LoVo (cell line): ENCODE measurements around the gene ZNF106.

Experiments used
- DNase-seq: peaks from one replicate; pipeline ENCODE4 v3.0.0-alpha.2; 2016; ENCODE audit warnings: low spot score

ZNF106 gene

GRCh38 chr15:42490671-42491538 is at the start of gene ZNF106:
TSS of gene ZNF106 (minus strand) at chr15:42491141. CDS start at chr15:42472289, 18,852 bp downstream.
- DNase-seq = peak; percentile 94

GRCh38 chr15:42533246-42533645 is 42.3 kb upstream of the ZNF106 start:
- no peak for DNase-seq

GRCh38 chr15:42528970-42529369 is 38.0 kb upstream of the ZNF106 start:
- no peak for DNase-seq

- no peak for DNase-seq
Measured at GRCh38 chr15:42523331-42523730, 32.4 kb upstream of the ZNF106 start.

DNA sequence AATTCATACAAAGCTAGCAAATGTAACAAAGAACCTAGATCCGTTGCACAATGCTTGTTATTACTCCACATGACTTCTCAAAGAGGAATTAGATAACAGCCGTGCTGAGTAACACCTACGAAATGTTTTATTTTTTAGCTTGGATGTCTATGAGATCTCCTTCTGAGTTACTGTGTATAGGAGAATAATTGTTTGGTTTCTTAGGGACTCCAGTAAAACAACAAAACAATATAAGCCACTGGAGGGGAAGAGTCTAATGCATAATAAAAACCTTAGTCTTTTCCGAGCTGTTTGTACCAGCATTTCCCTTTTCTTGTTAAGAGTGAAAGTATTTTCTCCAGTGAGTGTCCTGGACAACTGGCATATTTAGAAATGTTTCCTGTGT is 20.1 kb upstream of the ZNF106 start:
- DNase-seq = no peak

- no peak for DNase-seq
Measured at GRCh38 chr15:42510258-42511006, 19.5 kb upstream of the ZNF106 start.

GRCh38 chr15:42508263-42508690 is 17.3 kb upstream of the ZNF106 start:
- no peak for DNase-seq

DNA sequence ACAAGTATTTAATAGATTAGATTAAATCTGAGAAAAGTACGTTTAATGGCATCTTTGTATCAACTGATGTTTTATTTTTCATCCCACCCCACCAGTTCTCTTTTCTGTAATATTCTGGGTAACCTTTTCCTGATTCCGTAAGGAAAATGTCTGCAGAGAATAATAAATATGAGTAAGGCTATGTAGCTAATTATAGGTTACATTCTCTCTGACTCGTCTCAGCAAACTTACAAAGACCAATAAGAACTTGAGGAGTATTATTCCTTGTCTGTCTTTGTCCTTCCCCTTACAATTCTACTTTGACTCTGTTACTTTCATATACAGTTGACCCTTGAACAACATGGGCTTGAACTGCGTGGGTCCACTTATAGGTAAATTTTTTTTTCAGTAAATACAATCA is 16.6 kb upstream of the ZNF106 start:
- no peak for DNase-seq

GRCh38 chr15:42504631-42505030 is 13.7 kb upstream of the ZNF106 start:
- DNase-seq = no peak

- no peak for DNase-seq
Measured at GRCh38 chr15:42503825-42504224, 12.9 kb upstream of the ZNF106 start.

- DNase-seq = no peak
Measured at GRCh38 chr15:42502477-42502876, 11.5 kb upstream of the ZNF106 start.

DNA sequence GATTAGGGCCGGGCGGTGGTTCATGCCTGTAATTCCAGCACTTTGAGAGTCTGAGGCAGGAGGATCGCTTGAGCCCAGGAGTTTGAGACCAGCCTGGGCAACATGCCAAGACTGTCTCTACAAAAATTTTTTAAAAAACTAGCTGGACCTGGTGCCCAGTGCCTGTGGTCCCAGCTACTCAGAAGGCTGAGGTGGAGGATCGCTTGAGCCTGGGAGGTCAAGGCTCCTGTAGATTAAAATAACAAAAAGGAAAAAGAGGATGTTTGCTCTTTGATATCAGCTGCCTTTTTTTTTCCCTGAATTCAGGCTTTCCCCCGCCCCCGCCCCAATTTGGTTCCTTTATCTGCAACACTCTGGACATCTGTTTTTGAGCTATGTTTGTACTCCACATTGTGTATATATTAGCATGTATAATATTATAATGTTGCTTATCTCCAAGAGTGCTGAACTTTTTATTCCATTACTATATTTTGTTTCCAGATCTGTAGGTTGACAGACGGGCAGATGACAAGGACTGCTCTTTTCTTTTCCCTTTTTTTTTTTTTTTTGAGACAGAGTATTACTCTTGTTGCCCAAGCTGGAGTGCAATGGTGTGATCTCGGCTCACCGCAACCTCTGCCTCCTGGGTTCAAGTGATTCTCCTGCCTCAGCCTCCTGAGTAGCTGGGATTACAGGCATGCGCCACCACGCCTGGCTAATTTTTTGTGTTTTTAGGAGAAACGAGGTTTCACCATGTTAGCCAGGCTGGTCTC is 9.1 kb upstream of the ZNF106 start:
- DNase-seq = no peak

DNA sequence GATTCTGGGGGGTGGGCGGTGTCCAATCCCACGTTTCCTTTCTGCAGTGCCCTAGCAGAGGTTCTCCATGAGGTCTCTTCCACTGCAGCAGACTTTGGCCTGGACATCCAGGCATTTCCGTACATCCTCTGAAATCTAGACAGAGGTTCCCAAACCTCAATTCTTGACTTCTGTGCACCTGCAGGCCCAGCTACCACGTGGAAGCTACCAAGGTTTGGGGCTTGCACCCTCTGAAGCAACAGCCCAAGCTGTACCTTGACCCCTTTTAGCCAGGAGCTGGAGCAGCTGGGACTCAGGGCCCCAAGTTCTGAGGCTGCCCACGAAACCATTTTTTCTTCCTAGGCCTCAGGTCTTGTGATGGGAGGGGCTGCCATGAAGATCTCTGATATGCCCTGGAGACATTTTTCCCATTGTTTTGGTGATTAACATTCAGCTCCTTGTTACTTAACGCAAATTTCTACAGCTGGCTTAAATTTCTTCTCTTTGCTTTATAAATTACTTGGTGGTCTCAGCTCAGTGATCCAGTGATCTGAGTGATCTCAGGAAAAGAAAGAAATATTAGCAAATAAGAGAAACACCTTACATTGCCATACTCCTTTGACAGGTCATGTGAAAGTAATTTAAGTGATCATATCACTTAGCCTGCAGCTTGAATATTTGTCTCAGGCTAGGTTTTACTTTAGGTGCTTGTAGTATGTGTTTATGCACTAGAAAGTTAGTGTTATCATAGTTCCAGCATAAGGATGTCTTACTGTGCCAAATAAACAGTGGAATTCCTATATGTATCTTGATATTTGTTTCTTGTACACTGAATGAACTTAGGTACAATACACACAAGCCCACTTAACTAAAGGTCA is 7.5 kb upstream of the ZNF106 start:
- DNase-seq = no peak

DNA sequence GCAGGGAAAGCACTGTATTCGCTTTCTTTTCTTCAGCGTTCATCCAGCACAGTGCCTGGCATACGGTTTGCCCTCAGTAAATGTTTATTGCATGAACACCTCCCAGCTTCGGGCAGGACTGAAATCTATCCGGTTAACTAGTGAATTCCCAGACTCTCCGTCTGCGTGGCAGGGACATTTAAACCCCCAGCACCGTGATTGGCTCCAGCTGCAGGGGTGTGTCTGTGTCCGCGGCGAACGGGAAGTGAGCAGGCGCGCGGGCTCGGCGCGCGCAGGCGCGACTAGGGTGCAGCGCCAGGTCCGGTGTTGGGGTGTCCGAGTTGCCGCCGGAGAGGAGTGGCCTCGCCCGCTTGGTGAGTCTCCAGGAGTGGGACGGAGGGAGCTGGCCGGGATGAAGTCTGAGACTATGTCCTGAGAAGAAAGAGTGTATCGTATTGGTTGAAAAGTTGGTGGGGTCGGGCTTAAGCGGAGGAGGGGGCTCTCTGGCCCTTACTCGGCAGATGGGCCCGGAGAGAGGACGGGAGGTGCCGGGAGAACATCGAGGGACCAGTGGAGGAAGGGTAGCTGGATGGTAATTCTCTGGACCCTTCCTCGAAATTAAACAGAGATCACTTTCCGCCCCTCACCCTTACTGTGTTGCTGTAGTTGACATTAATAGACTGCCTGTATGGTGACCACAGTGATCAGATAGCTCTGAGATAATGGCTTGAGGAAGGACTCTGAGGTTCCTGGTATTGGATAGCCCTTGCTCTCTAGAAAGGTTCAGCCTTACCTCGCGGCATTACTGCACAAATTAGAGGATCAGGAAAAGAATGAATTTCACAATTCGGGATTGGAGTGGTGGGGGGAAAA is 4.6 kb upstream of the ZNF106 start, which contains the start of gene SNAP23:
Gene SNAP23 (plus strand): TSS at position 274 of the 852 bp plus-strand sequence. CDS start 16,213 bp downstream, outside the sequence.
- DNase-seq = peak; percentile 97

DNA sequence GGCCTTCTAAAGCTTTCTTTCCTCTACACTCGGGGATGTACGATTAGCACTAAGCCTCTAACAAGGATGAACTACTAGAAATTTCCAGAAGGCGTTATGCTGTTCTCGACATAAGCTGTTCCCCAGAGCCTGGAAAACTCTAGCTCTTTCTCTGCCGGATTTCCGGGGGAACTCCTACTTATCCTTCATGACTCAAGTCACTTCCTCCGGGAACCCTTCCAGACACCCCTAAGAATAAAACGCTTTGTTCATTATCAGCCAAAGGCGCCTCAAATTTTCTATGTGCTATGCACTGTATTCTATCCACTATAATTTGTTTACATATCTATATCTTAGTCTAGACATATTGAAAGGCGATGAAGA is 4.0 kb upstream of the ZNF106 start:
- DNase-seq = peak; percentile 68

DNA sequence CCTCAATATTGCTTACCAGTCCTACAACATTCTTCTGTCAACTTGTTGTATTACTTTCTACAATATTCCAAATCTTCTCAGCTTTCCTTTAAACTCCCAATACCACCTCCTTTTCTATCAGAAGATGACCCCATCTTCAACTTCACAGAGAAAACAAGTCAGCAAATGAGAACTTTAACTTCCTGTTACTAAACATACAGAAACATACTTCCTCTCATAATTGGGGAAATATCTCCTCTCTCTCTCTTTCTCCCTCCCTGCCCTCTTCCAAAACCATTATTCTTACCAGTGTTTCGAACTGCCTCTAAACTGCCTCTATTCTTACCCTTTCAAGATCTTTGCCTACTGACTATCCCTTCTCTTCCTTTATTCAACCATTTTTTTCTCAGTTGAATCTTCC is 2.7 kb upstream of the ZNF106 start:
- DNase-seq = no peak

DNA sequence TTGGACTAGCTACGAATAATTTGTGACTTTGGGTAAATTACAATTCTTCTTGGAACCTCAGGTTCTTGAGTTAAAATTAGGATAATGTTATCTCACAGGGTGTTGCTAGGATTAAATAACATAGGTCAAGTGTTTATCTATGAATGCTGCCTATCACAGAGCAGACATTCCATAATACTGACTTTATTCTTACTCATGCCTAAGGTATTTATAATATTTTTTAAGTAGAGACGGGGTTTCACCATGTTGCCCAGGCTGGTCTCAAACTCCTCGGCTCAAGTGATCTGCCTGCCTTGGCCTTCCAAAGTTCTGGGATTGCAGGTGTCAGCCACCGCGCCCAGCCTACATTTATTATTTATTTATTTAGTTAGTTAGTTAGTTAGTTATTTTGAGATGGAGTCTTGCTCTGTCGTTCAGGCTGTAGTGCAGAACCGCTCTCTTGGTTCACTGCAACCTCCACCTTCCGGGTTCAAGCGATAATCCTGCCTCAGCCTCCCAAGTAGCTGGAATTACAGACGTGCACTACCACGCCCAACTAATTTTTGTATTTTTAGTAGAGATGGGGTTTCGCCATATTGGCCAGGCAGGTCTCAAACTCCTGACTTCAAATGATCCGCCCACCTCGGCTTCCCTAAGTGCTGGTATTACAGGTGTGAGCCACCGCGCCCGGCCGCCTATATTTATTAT is 741 bp upstream of the ZNF106 start:
- peak; percentile 79 for DNase-seq

DNA sequence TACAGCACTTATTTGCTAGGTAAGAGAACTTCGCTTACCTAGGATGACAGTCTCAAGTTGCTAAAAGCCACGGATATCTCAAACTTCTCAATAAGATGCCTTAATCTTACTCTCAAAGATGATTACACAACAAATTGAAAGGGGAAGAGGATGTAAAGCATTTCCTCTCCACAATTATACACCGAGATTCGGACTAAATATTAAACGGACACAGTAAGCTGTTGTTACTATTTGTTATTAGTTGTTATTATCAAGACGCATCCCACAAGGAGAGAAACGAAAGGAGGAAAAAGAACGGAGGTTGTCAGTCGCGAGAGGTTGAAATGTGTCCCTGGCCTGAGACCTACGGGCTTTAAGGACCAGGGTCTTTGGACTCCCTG is 660 bp downstream of the ZNF106 start:
- peak; percentile 9 for DNase-seq

- no peak for DNase-seq
Measured at GRCh38 chr15:42483677-42484076, 7.3 kb downstream of the ZNF106 start.

DNA sequence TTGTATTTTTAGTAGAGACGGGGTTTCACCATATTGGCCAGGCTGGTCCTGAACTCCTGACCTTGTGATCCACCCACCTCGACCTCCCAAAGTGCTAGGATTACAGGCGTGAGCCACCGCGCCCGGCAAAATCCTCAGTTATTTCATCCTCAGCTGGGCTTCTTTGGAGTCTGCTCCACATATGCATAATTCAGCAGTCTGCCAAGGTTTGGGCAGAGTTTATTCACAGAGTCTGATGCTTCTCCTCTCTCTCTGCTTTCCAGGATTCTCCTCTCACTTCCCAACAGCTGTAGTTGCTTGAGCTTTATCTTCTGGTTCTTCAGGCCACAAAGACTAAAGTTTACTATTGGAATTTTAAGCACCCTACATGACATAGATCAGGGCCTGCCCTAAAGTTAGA is 8.2 kb downstream of the ZNF106 start:
- no peak for DNase-seq
